ENCODE data around the gene GINS2. TPM values are rescaled to one million over a fixed set of nuclear protein-coding genes. Genes with fewer than 3 reads are reported as not detected.

Gene GINS2
- total RNA-seq, 4 donors from 2014 or later, result 1.00 to 4.4 (median 1.2) TPM; not detected in 1

DNA sequence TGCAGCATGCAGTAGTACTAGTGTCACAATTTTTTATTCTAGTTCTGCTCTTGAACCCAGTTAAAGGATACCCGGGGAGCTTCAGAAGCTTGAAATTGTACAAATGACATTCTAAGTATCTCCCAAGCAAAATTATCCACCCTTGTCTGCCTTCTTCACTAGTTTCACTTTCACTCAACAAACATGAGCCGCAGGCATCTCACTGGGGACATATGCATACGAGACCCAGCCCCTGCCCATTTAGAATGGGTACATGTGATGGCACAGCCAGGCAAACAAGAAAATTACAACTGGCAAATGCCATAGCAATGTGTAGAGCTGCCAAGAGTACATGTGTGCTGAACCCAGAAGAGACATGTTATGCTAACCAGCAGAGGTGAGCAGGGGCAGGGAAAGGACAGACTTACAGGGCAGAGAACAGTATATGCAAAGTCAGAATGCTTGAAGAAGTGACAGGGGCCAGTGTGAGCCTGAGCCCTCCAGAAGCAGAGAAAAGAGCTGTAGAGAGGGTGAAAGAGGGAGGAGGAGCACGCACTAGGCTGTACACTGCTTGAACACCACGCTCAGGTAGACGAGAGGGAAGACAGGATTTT lies 8.3 kb downstream of the GINS2 start:
- in situ Hi-C loops (cut with MboI; ENCODE audit: low pct_ligation_motif_present in 1 of 4, low pct_unique_long_range_greater_than_20kb in 1 of 4, low sequenced_read_pairs in 3 of 4) (no loop called here), intact Hi-C loops (cut with DNase I; ENCODE audit: low total_unique reads) (no loop called here)
- DNase-seq, result no peak
- peaks cover 0 to 12% (median 0%) of the 10 kb centered on the region in 4 donors for H3K36me3 ChIP-seq
- TF ChIP-seq POLR2A (IDR thresholded peaks at IDR 0.05), result no peak
- TF ChIP-seq POLR2AphosphoS5 (IDR thresholded peaks at IDR 0.05), result no peak
- TF ChIP-seq EP300 (IDR thresholded peaks at IDR 0.05; ENCODE audit: low read depth), result no peak
- TF ChIP-seq, protein P1, sequence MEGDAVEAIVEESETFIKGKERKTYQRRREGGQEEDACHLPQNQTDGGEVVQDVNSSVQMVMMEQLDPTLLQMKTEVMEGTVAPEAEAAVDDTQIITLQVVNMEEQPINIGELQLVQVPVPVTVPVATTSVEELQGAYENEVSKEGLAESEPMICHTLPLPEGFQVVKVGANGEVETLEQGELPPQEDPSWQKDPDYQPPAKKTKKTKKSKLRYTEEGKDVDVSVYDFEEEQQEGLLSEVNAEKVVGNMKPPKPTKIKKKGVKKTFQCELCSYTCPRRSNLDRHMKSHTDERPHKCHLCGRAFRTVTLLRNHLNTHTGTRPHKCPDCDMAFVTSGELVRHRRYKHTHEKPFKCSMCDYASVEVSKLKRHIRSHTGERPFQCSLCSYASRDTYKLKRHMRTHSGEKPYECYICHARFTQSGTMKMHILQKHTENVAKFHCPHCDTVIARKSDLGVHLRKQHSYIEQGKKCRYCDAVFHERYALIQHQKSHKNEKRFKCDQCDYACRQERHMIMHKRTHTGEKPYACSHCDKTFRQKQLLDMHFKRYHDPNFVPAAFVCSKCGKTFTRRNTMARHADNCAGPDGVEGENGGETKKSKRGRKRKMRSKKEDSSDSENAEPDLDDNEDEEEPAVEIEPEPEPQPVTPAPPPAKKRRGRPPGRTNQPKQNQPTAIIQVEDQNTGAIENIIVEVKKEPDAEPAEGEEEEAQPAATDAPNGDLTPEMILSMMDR (IDR thresholded peaks at IDR 0.05), result no peak
- no peaks in the 10 kb centered on the region for H3K9me3 ChIP-seq
- H3K27me3 ChIP-seq, result no peaks in the 10 kb centered on the region
- WGBS, 2 donors (ENCODE audit: low coverage in 1 of 2), result 76 to 90% methylated on average over 3 to 6 of the region's 6 CpGs
- no peak overlapping the region for H3K4me3 ChIP-seq
- peaks cover 0 to 30% (median 11%) of the 10 kb centered on the region in 4 donors for H3K4me1 ChIP-seq
- H3K27ac ChIP-seq, result peak overlapping the region; percentile 25 to 55 (median 40)

DNA sequence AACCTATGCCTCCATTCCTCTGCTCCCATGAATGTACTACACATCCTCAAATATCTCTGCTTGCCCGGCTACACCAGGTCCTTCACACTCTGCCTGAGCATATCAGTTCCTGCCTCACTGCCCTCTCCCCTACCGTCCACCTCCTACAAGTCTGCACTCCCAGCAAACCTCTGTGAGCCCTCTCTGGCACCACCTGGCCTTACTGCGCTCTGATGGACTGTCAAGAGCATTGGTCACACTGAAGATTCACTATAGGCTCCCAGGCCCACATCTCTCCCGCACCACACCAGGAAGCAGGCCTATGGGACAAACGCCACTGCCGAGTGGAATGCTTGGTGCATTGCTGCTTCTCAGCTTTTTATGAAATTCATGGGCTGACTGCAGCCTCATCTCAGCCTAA lies 8.9 kb downstream of the GINS2 start:
- H3K4me1 ChIP-seq, result peaks cover 0 to 30% (median 11%) of the 10 kb centered on the region in 4 donors
- peaks cover 0 to 18% (median 1%) of the 10 kb centered on the region in 4 donors for H3K36me3 ChIP-seq
- H3K27me3 ChIP-seq, result no peaks in the 10 kb centered on the region
- DNase-seq, result no peak
- no peak overlapping the region for H3K4me3 ChIP-seq
- WGBS, 2 donors (ENCODE audit: low coverage in 1 of 2), result 80 to 94% methylated on average over 1 to 6 of the region's 6 CpGs
- no peak for TF ChIP-seq POLR2AphosphoS5 (IDR thresholded peaks at IDR 0.05)
- TF ChIP-seq, protein P1 (IDR thresholded peaks at IDR 0.05), result no peak
- no peak for TF ChIP-seq EP300 (IDR thresholded peaks at IDR 0.05; ENCODE audit: low read depth)
- no peak for TF ChIP-seq POLR2A (IDR thresholded peaks at IDR 0.05)
- in situ Hi-C loops (cut with MboI; ENCODE audit: low pct_ligation_motif_present in 1 of 4, low pct_unique_long_range_greater_than_20kb in 1 of 4, low sequenced_read_pairs in 3 of 4) (no loop called here), intact Hi-C loops (cut with DNase I; ENCODE audit: low total_unique reads) (no loop called here)
- H3K9me3 ChIP-seq, result no peaks in the 10 kb centered on the region
- H3K27ac ChIP-seq, result peak overlapping the region in 1 of 4 donors; percentile 41

DNA sequence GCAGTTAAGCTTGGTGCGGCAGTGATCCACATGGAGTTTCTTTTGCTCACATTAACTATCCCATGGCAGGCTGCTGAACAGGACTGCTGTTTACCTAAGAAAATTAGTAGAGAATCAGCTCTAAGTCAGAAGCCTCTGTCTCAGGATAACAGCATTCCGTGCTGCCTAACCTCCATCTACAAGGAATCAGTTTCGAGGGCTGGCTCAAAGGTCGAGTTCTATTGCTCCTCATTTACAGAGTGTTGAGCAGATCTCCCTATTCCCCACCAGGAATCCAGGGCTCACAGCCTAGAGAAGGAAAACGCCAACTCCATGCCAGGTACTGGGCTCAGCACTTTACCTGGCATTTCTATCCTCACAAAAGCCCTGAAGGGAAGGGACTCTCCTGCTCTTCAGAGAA lies 9.9 kb downstream of the GINS2 start:
- 48 to 65% methylated on average over 4 to 5 of the region's 5 CpGs for WGBS, 2 donors (ENCODE audit: low coverage in 1 of 2)
- no peak for TF ChIP-seq EP300 (IDR thresholded peaks at IDR 0.05; ENCODE audit: low read depth)
- TF ChIP-seq, protein P1 (IDR thresholded peaks at IDR 0.05), result peak in 1 of 5 experiments; percentile 9
- peak; percentile 70 for DNase-seq
- Histone ChIP-seq H3K27ac (peak overlapping the region; percentile 22 to 58 (median 44)), H3K4me3 (no peak overlapping the region), H3K36me3 (peaks cover 0 to 20% (median 3%) of the 10 kb centered on the region in 4 donors), H3K27me3 (no peaks in the 10 kb centered on the region), H3K4me1 (peaks cover 0 to 36% (median 14%) of the 10 kb centered on the region in 4 donors), H3K9me3 (no peaks in the 10 kb centered on the region)
- intact Hi-C loops (cut with DNase I; ENCODE audit: low total_unique reads), result no loop called here
- in situ Hi-C loops (cut with MboI; ENCODE audit: low pct_ligation_motif_present in 1 of 4, low pct_unique_long_range_greater_than_20kb in 1 of 4, low sequenced_read_pairs in 3 of 4), result no loop called here

DNA sequence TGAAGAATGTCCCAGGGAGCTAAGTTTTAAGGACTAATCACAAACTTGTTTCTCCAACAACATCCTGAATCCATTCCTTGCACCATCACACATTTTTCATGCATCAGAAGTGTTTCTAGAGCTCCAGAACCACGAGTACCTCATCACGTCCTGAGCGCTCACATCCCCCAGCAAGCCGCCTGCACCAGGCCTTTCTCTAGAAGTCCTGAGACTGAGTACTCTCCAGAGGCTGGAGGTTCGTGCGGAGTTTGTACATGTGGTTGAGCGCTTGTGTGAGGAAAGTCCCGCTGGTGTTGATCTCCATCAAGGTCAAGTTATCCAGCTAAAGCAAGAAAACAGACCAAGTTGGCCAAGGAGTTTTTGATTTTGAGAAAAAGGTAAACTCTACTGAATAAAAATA lies 10.7 kb downstream of the GINS2 start:
- intact Hi-C loops (cut with DNase I; ENCODE audit: low total_unique reads) (no loop called here), in situ Hi-C loops (cut with MboI; ENCODE audit: low pct_ligation_motif_present in 1 of 4, low pct_unique_long_range_greater_than_20kb in 1 of 4, low sequenced_read_pairs in 3 of 4) (no loop called here)
- 78 to 82% methylated on average over 4 to 8 of the region's 8 CpGs for WGBS, 2 donors (ENCODE audit: low coverage in 1 of 2)
- H3K27ac ChIP-seq, result peak overlapping the region in 2 of 4 donors; percentile 22 to 58
- peaks cover 0 to 44% (median 21%) of the 10 kb centered on the region in 4 donors for H3K4me1 ChIP-seq
- no peaks in the 10 kb centered on the region for H3K27me3 ChIP-seq
- TF ChIP-seq, protein P1 (IDR thresholded peaks at IDR 0.05), result no peak
- no peak for TF ChIP-seq POLR2A (IDR thresholded peaks at IDR 0.05)
- TF ChIP-seq POLR2AphosphoS5 (IDR thresholded peaks at IDR 0.05), result no peak
- no peak for TF ChIP-seq EP300 (IDR thresholded peaks at IDR 0.05; ENCODE audit: low read depth)
- H3K9me3 ChIP-seq, result no peaks in the 10 kb centered on the region
- no peak overlapping the region for H3K4me3 ChIP-seq
- peaks cover 0 to 20% (median 4%) of the 10 kb centered on the region in 4 donors for H3K36me3 ChIP-seq
- no peak for DNase-seq

Measured in transverse colon (tissue), 4 donors.